HG03469 (cell line): Measurements from ENCODE around the gene ATG9B.
"Not testable (repeated sequence)": the region's sequence is repeated elsewhere in the genome, so short reads cannot be mapped to it uniquely, and the experiment has no call there.

Experiments used
- ATAC-seq: cut with Tn5 transposase; IDR thresholded peaks from one replicate; pipeline ENCODE4 v1.9.1; 2021; ENCODE audit warnings: mild to moderate bottlenecking, moderate library complexity, moderate number of reproducible peaks; ENCODE audit not compliant: unreplicated experiment

Gene ATG9B

GRCh38 chr7:151018421-151019129 lies 5.7 kb downstream of the ATG9B start:
- ATAC-seq = no peak

GRCh38 chr7:151017953-151018420 lies 6.3 kb downstream of the ATG9B start:
- no peak for ATAC-seq

- ATAC-seq = no peak
Observed at GRCh38 chr7:151017370-151017952, 6.8 kb downstream of the ATG9B start.

- ATAC-seq = no peak
Observed at GRCh38 chr7:151016942-151017341, 7.4 kb downstream of the ATG9B start.

GRCh38 chr7:151016505-151016904 lies 7.8 kb downstream of the ATG9B start:
- no peak for ATAC-seq

- no peak for ATAC-seq
Observed at GRCh38 chr7:151015967-151016366, 8.3 kb downstream of the ATG9B start.

- no peak for ATAC-seq
Observed at GRCh38 chr7:151014950-151015349, 9.3 kb downstream of the ATG9B start.

GRCh38 chr7:151013733-151014497 lies 10.4 kb downstream of the ATG9B start:
- ATAC-seq = no peak

- no peak for ATAC-seq
Observed at GRCh38 chr7:151013356-151013732, 10.9 kb downstream of the ATG9B start.

- no peak for ATAC-seq
Observed at GRCh38 chr7:151012911-151013347, 11.4 kb downstream of the ATG9B start.

- ATAC-seq = no peak
Observed at GRCh38 chr7:151012031-151012692, 12.1 kb downstream of the ATG9B start.

- not testable (repeated sequence) for ATAC-seq
Observed at GRCh38 chr7:151011616-151012015, 12.7 kb downstream of the ATG9B start.

- no peak for ATAC-seq
Observed at GRCh38 chr7:151011097-151011409, 13.2 kb downstream of the ATG9B start.

- ATAC-seq = no peak
Observed at GRCh38 chr7:151010307-151011096, 13.8 kb downstream of the ATG9B start.

GRCh38 chr7:151010037-151010306 lies 14.3 kb downstream of the ATG9B start:
- no peak for ATAC-seq

GRCh38 chr7:151009327-151010036 lies 14.8 kb downstream of the ATG9B start:
- no peak for ATAC-seq

GRCh38 chr7:151008511-151009323 lies 15.6 kb downstream of the ATG9B start:
- no peak for ATAC-seq

GRCh38 chr7:151008143-151008510 lies 16.2 kb downstream of the ATG9B start:
- no peak for ATAC-seq

GRCh38 chr7:151007469-151007898 lies 16.8 kb downstream of the ATG9B start:
- no peak for ATAC-seq
